H1 (cell line): ENCODE data around the gene RELCH. TPM values are rescaled to one million over a fixed set of nuclear protein-coding genes. Genes with fewer than 3 reads are reported as not detected.

Experiments
- CTCF ChIA-PET: fragments of 300-600 bp; sonication (Branson Sonifier 250); formaldehyde crosslinking; loops from one replicate; lab custom pipeline; 2021; ENCODE audit not compliant: partially characterized antibody; lab: Charles Lee
- POLR2A ChIA-PET: fragments of 300-600 bp; sonication (Branson Sonifier 250); formaldehyde crosslinking; loops from one replicate; lab custom pipeline; 2021; ENCODE audit warnings: inconsistent platforms; ENCODE audit not compliant: partially characterized antibody; lab: Charles Lee
- DNase-seq, 2 experiments: peaks; one replicate each; pipeline versions ENCODE4 v3.0.0 to v3.0.0-alpha.2; 2010 to 2022; ENCODE audit warnings: low spot score in 2 of 2, low read depth in 1 of 2, mixed read lengths in 1 of 2
- FAIRE-seq: peaks from 2 replicates; lab custom pipeline; 2011; peaks lifted over from hg19 to GRCh38; lab: Jason Lieb, UNC
- H2AFZ ChIP-seq: 2 replicates; pipeline ENCODE4 v1.8.1; 2012; ENCODE audit warnings: low read length, inconsistent platforms
- H2AK5ac ChIP-seq: 2 replicates; pipeline ENCODE4 v1.6.1; 2013; ENCODE audit warnings: low read depth, low read length
- H2BK120ac ChIP-seq: replicated peaks from 2 replicates; pipeline ENCODE3; 2013; ENCODE audit warnings: low read depth, low read length, inconsistent platforms
- H2BK12ac ChIP-seq: 2 replicates; pipeline ENCODE4 v1.6.1; 2013; ENCODE audit warnings: low read depth, low read length
- H2BK15ac ChIP-seq: 2 replicates; pipeline ENCODE4 v1.6.1; 2013; ENCODE audit warnings: low read length
- H2BK20ac ChIP-seq: 2 replicates; pipeline ENCODE4 v1.6.1; 2013; ENCODE audit warnings: low read length
- H2BK5ac ChIP-seq: 2 replicates; pipeline ENCODE4 v1.6.1; 2013; ENCODE audit warnings: low read depth, low read length
- H3K14ac ChIP-seq: 2 replicates; pipeline ENCODE4 v1.6.1; 2013; ENCODE audit warnings: inconsistent platforms; ENCODE audit not compliant: insufficient read length
- H3K18ac ChIP-seq: 2 replicates; pipeline ENCODE4 v1.6.1; 2013; ENCODE audit warnings: low read length; ENCODE audit errors: extremely low read depth
- H3K23ac ChIP-seq: 2 replicates; pipeline ENCODE4 v1.6.1; 2013; ENCODE audit warnings: inconsistent platforms; ENCODE audit not compliant: insufficient read length
- H3K23me2 ChIP-seq: 2 replicates; pipeline ENCODE4 v1.6.1; 2013; ENCODE audit warnings: low read depth, low read length
- H3K27ac ChIP-seq: 2 replicates; pipeline ENCODE4 v1.6.1; 2011; ENCODE audit warnings: low read depth, low read length, inconsistent platforms
- H3K27me3 ChIP-seq, 4 experiments: replicated peaks in 1 of 4; 1 replicate in 1 of 4; 2 replicates in 3 of 4; pipeline versions ENCODE4 v1.6.1 to v1.8.1; 2011 to 2013; ENCODE audit warnings: low read length in 3 of 4, mild to moderate bottlenecking in 3 of 4, inconsistent platforms in 2 of 4, mixed read lengths in 2 of 4, moderate library complexity in 1 of 4; ENCODE audit not compliant: control insufficient read depth in 3 of 4, insufficient read depth in 3 of 4; ENCODE audit errors: extremely low read depth in 1 of 4
- H3K36me3 ChIP-seq, 4 experiments: 2 replicates each; pipeline versions ENCODE4 v1.6.1 to v1.8.1; 2011 to 2013; ENCODE audit warnings: mild to moderate bottlenecking in 4 of 4, low read length in 3 of 4, moderate library complexity in 2 of 4, control low read depth in 1 of 4, inconsistent platforms in 1 of 4; ENCODE audit not compliant: insufficient read depth in 4 of 4, control insufficient read depth in 2 of 4
- H3K4ac ChIP-seq: replicated peaks from 2 replicates; pipeline ENCODE3; 2013; ENCODE audit warnings: low read length, low read depth, mixed read lengths, inconsistent platforms; ENCODE audit not compliant: insufficient read length
- H3K4me1 ChIP-seq, 4 experiments: replicated peaks in 1 of 4; 1 replicate in 1 of 4; 2 replicates in 3 of 4; pipeline versions ENCODE4 v1.6.1 to v1.8.1; 2011 to 2013; ENCODE audit warnings: low read length in 3 of 4, inconsistent platforms in 2 of 4, mixed read lengths in 1 of 4; ENCODE audit not compliant: insufficient read depth in 4 of 4, control insufficient read depth in 3 of 4
- H3K4me2 ChIP-seq, 2 experiments: 2 replicates each; pipeline versions ENCODE4 v1.6.1 to v1.8.1; 2011 to 2013; ENCODE audit warnings: low read depth in 2 of 2, low read length in 2 of 2, control low read depth in 1 of 2, inconsistent platforms in 1 of 2, mild to moderate bottlenecking in 1 of 2; ENCODE audit not compliant: insufficient read depth in 1 of 2
- H3K4me3 ChIP-seq, 4 experiments: fragments of 200-600, 300-600 bp in 1 of 4; sonication (generic), shearing (Covaris generic), sonication (Bioruptor Twin) in 1 of 4; 2 replicates each; pipeline versions ENCODE4 v1.5.1 to v1.8.1; 2011 to 2016; ENCODE audit warnings: low read length in 4 of 4, low read depth in 3 of 4, control low read depth in 2 of 4, inconsistent platforms in 2 of 4, mild to moderate bottlenecking in 2 of 4, mixed read lengths in 1 of 4, moderate library complexity in 1 of 4; ENCODE audit not compliant: insufficient read depth in 2 of 4; ENCODE audit errors: extremely low read depth in 1 of 4
- H3K56ac ChIP-seq: replicated peaks from 2 replicates; pipeline ENCODE3; 2013; ENCODE audit warnings: low read depth, mild to moderate bottlenecking, mixed read lengths, low read length, inconsistent platforms; ENCODE audit not compliant: insufficient read length
- H3K79me1 ChIP-seq: 2 replicates; pipeline ENCODE4 v1.6.1; 2013; ENCODE audit warnings: low read depth, low read length, control low read depth
- H3K79me2 ChIP-seq, 2 experiments: 2 replicates each; pipeline versions ENCODE4 v1.6.1 to v1.8.1; 2012 to 2013; ENCODE audit warnings: low read length in 2 of 2, mild to moderate bottlenecking in 2 of 2, inconsistent platforms in 1 of 2; ENCODE audit not compliant: insufficient read depth in 2 of 2, control insufficient read depth in 1 of 2
- H3K9ac ChIP-seq, 4 experiments: replicated peaks in 1 of 4; 1 replicate in 1 of 4; 2 replicates in 3 of 4; pipeline versions ENCODE4 v1.6.1 to v1.8.1; 2011 to 2013; ENCODE audit warnings: low read depth in 3 of 4, low read length in 3 of 4, control low read depth in 2 of 4, mild to moderate bottlenecking in 2 of 4, moderate library complexity in 2 of 4, inconsistent platforms in 1 of 4; ENCODE audit errors: extremely low read depth in 1 of 4
- H3K9me3 ChIP-seq, 2 experiments: 2 replicates each; pipeline versions ENCODE4 v1.6.1 to v1.8.1; 2012 to 2013; ENCODE audit warnings: mild to moderate bottlenecking in 2 of 2, moderate library complexity in 2 of 2, control low read depth in 1 of 2, inconsistent platforms in 1 of 2, low read depth in 1 of 2, low read length in 1 of 2, mixed read lengths in 1 of 2; ENCODE audit not compliant: insufficient read depth in 2 of 2
- H4K20me1 ChIP-seq, 2 experiments: replicated peaks in 1 of 2; 2 replicates each; pipeline versions ENCODE3 to v1.8.1; 2011 to 2013; ENCODE audit warnings: inconsistent platforms in 2 of 2, low read length in 2 of 2, mild to moderate bottlenecking in 1 of 2; ENCODE audit not compliant: insufficient read depth in 2 of 2, control insufficient read depth in 1 of 2
- H4K5ac ChIP-seq: 2 replicates; pipeline ENCODE4 v1.6.1; 2013; ENCODE audit warnings: low read length, low read depth, mixed read lengths, inconsistent platforms; ENCODE audit not compliant: insufficient read length
- H4K8ac ChIP-seq: 2 replicates; pipeline ENCODE4 v1.8.0; 2013; ENCODE audit warnings: mild to moderate bottlenecking, moderate library complexity, low read length, inconsistent platforms; ENCODE audit not compliant: insufficient read depth; ENCODE audit errors: extremely low read depth
- H4K91ac ChIP-seq: replicated peaks from 2 replicates; pipeline ENCODE3; 2013; ENCODE audit warnings: low read length, mixed read lengths, inconsistent platforms; ENCODE audit not compliant: insufficient read length
- CTCF ChIP-seq, 3 experiments: IDR thresholded peaks; 1 replicate in 2 of 3; 2 replicates in 1 of 3; pipeline versions ENCODE4 v1.5.1 to v1.6.1; 2011; ENCODE audit warnings: low read length in 3 of 3, mild to moderate bottlenecking in 3 of 3, inconsistent platforms in 2 of 3, low read depth in 1 of 3, moderate library complexity in 1 of 3; ENCODE audit not compliant: insufficient read depth in 1 of 3; ENCODE audit errors: control extremely low read depth in 1 of 3
- RXRA ChIP-seq: IDR thresholded peaks from 2 replicates; pipeline ENCODE4 v1.6.1; 2011; ENCODE audit warnings: low read depth, mild to moderate bottlenecking, low read length, moderate library complexity; ENCODE audit not compliant: insufficient read depth
- WGBS, 2 experiments: shearing (Covaris generic) in 1 of 2; methylation state at CpG; one replicate each; pipeline versions ENCODE4 v1.1.6 to v1.1.7; 2013 to 2015; ENCODE audit warnings: low lambda C conversion rate in 2 of 2, mixed read lengths in 2 of 2, inconsistent platforms in 1 of 2, low coverage in 1 of 2, missing lambda C conversion rate in 1 of 2; ENCODE audit not compliant: insufficient replicate concordance in 2 of 2, insufficient coverage in 1 of 2, insufficient read length in 1 of 2; ENCODE audit errors: extremely low coverage in 1 of 2, missing lambda C conversion rate in 1 of 2; 5-methylcytosine and 5-hydroxymethylcytosine counted together
- polyA plus RNA-seq, 7 experiments: library from polyadenylated mRNA; depleted of rRNA in 3 of 7; stranded (reverse) in 5 of 7; unstranded in 2 of 7; fragments of >200 nt in 5 of 7; fragments of 200-250 nt in 2 of 7; gene quantifications; 1 replicate in 5 of 7; 2 replicates in 1 of 7; 4 replicates in 1 of 7; pipeline versions ENCODE4 v1.2.1 to v1.2.3, GENCODE V29; 2011 to 2013; ENCODE audit warnings: missing spikeins in 2 of 7, mixed read lengths in 2 of 7
- total RNA-seq: library from RNA; stranded (reverse); fragmentation: NEBNext Ultra II Directional; extraction: Animal tissue kit (Norgen Biotek cat#: 25700); gene quantifications from 2 replicates; pipeline ENCODE4 v1.2.1, GENCODE V29; 2021

Gene RELCH
- total and polyA plus RNA-seq, 2 of the 8 experiments (the other 6 are each of a cell fraction or from before 2014, with no cell fraction given): 7.3 to 26.9 TPM

- H2BK5ac ChIP-seq: no peak overlapping the region
- no peaks in the 10 kb centered on the region for H3K79me2 ChIP-seq
- no peak overlapping the region for H3K56ac ChIP-seq
- 88% methylated on average over 3 of the region's 3 CpGs; no CpG with 5 or more reads in 1 of the 2 experiments for WGBS, 2 experiments
- DNase-seq: no peak
- no peak overlapping the region for H3K4me2 ChIP-seq
- no peaks in the 10 kb centered on the region for H3K27me3 ChIP-seq
- no peak overlapping the region for H3K4ac ChIP-seq
- no peaks in the 10 kb centered on the region for H3K23me2 ChIP-seq
- no peak overlapping the region for H2AFZ ChIP-seq
- no peak overlapping the region for H3K27ac ChIP-seq
- H4K91ac ChIP-seq: no peak overlapping the region
- H3K4me1 ChIP-seq: no peaks in the 10 kb centered on the region
- TF ChIP-seq CTCF (IDR thresholded peaks at IDR 0.05; ENCODE audit: control extremely low read depth in 1 of 3, insufficient read depth in 1 of 3, low read depth in 1 of 3, low read length in 3 of 3): peak in 2 of 3 experiments; percentile 9 to 36; a peak in 1 of 4 replicates
- no peak for TF ChIP-seq RXRA
- POLR2A ChIA-PET: no interaction called here
- FAIRE-seq: peak; percentile 45
- no peak overlapping the region for H3K4me3 ChIP-seq
- peaks cover 3 to 7% of the 10 kb centered on the region in 2 experiments; a peak in 2 of 4 replicates for H3K9me3 ChIP-seq
- no peak overlapping the region for H2BK15ac ChIP-seq
- no peak overlapping the region for H2BK12ac ChIP-seq
- no peak overlapping the region for H3K18ac ChIP-seq
- H3K9ac ChIP-seq: no peak overlapping the region
- no peaks in the 10 kb centered on the region for H3K79me1 ChIP-seq
- H4K8ac ChIP-seq: no peak overlapping the region
- no peak overlapping the region for H4K5ac ChIP-seq
- H3K23ac ChIP-seq: no peak overlapping the region
- H2BK120ac ChIP-seq: no peak overlapping the region
- no peak overlapping the region for H2AK5ac ChIP-seq
- CTCF ChIA-PET: interaction anchor here (1.3 to 1.8 kb wide), 2 partner anchors 8 to 10 kb away, joined by 4 to 5 read pairs; no protein-coding TSS in a partner anchor
- peaks cover 0 to 12% (median 5%) of the 10 kb centered on the region in 4 experiments; a peak in 3 of 8 replicates for H3K36me3 ChIP-seq
- H4K20me1 ChIP-seq: no peaks in the 10 kb centered on the region
- no peak overlapping the region for H3K14ac ChIP-seq
- no peak overlapping the region for H2BK20ac ChIP-seq
These were observed 52.4 kb downstream of the RELCH start for GRCh38 chr18:62239475-62239874.
